HEK293 (cell line): ENCODE results near the gene AGXT.

Experiments used
- CTCF ChIA-PET: fragments of 350-600 bp; formaldehyde crosslinking; extraction: SDS; loops from one replicate; lab custom pipeline; 2021; ENCODE audit warnings: antibody characterized with exemption; lab: Yijun Ruan, JAX
- POLR2A ChIA-PET: fragments of 300-600 bp; formaldehyde crosslinking; extraction: SDS; loops from one replicate; lab custom pipeline; 2020; ENCODE audit warnings: antibody characterized with exemption, inconsistent platforms; lab: Yijun Ruan, JAX
- H3K27ac ChIP-seq: fragments of 200-500 bp; sonication (Bioruptor generic); 2 replicates; pipeline ENCODE4 v1.5.1; 2014; ENCODE audit warnings: low read depth, low read length, control low read depth, inconsistent platforms; ENCODE audit errors: extremely low read depth
- H3K36me3 ChIP-seq, 2 experiments: fragments of 200-500 bp in 1 of 2; sonication (Bioruptor generic) in 1 of 2; 1 replicate in 1 of 2; 2 replicates in 1 of 2; pipeline ENCODE4 v1.5.1; 2014 to 2017; ENCODE audit warnings: inconsistent platforms in 2 of 2, low read length in 2 of 2; ENCODE audit not compliant: control insufficient read depth in 2 of 2, insufficient read depth in 1 of 2
- H3K4me1 ChIP-seq: fragments of 200-500 bp; sonication (Bioruptor generic); 2 replicates; pipeline ENCODE4 v1.5.1; 2014; ENCODE audit warnings: mild to moderate bottlenecking, low read length, inconsistent platforms; ENCODE audit not compliant: control insufficient read depth, insufficient read depth
- H3K4me3 ChIP-seq: 2 replicates; pipeline ENCODE4 v1.5.1; 2011; ENCODE audit warnings: low read depth, mild to moderate bottlenecking, control low read depth, low read length, moderate library complexity
- H3K9me3 ChIP-seq: fragments of 200-500 bp; sonication (Bioruptor generic); 2 replicates; pipeline ENCODE4 v1.5.1; 2014; ENCODE audit warnings: low read depth, low read length, inconsistent platforms; ENCODE audit not compliant: control insufficient read depth, insufficient read depth
- GLIS1 ChIP-seq: fragments of 450-650 bp; formaldehyde crosslinking; IDR thresholded peaks from 2 replicates; pipeline ENCODE4 v1.5.1; 2016; ENCODE audit warnings: missing biosample characterization, missing genetic modification characterization
- SALL2 ChIP-seq: fragments of 450-650 bp; formaldehyde crosslinking; IDR thresholded peaks from 2 replicates; pipeline ENCODE4 v1.5.0; 2017; ENCODE audit warnings: missing biosample characterization, mild to moderate bottlenecking, missing genetic modification characterization, borderline replicate concordance
- TCF7L2 ChIP-seq: IDR thresholded peaks from 2 replicates; pipeline ENCODE4 v1.6.1; 2011; ENCODE audit warnings: low read depth, mild to moderate bottlenecking, inconsistent platforms, low read length, moderate library complexity, borderline replicate concordance
- TRIM28 ChIP-seq: IDR thresholded peaks from 2 replicates; pipeline ENCODE4 v1.6.1; 2011; ENCODE audit warnings: low read length, control low read depth, borderline replicate concordance
- ZFP41 ChIP-seq: fragments of 450-650 bp; formaldehyde crosslinking; IDR thresholded peaks from 2 replicates; pipeline ENCODE4 v1.5.1; 2016; ENCODE audit warnings: missing biosample characterization, missing genetic modification characterization, borderline replicate concordance
- ZNF174 ChIP-seq: fragments of 450-650 bp; formaldehyde crosslinking; IDR thresholded peaks from 2 replicates; pipeline ENCODE4 v1.5.0; 2017; ENCODE audit warnings: missing biosample characterization, mild to moderate bottlenecking, missing genetic modification characterization
- ZNF214 ChIP-seq: fragments of 450-650 bp; formaldehyde crosslinking; IDR thresholded peaks from 2 replicates; pipeline ENCODE4 v1.5.1; 2017; ENCODE audit warnings: missing biosample characterization, mild to moderate bottlenecking, missing genetic modification characterization, borderline replicate concordance
- ZNF266 ChIP-seq: fragments of 450-650 bp; formaldehyde crosslinking; IDR thresholded peaks from 2 replicates; pipeline ENCODE4 v1.5.1; 2016; ENCODE audit warnings: missing biosample characterization, missing genetic modification characterization, low read depth
- ZNF302 ChIP-seq: fragments of 450-650 bp; formaldehyde crosslinking; IDR thresholded peaks from 2 replicates; pipeline ENCODE4 v1.5.1; 2016; ENCODE audit warnings: missing biosample characterization, missing genetic modification characterization, low read depth
- ZNF394 ChIP-seq: fragments of 450-650 bp; formaldehyde crosslinking; IDR thresholded peaks from 2 replicates; pipeline ENCODE4 v1.5.1; 2016; ENCODE audit warnings: missing biosample characterization, missing genetic modification characterization, mild to moderate bottlenecking, moderate library complexity, borderline replicate concordance
- ZNF473 ChIP-seq: fragments of 450-650 bp; formaldehyde crosslinking; IDR thresholded peaks from 2 replicates; pipeline ENCODE4 v1.5.1; 2017; ENCODE audit warnings: missing biosample characterization, missing genetic modification characterization
- ZNF658 ChIP-seq: fragments of 450-650 bp; formaldehyde crosslinking; IDR thresholded peaks from 2 replicates; pipeline ENCODE4; 2016; ENCODE audit warnings: missing biosample characterization, missing genetic modification characterization
- ZNF843 ChIP-seq: fragments of 450-650 bp; formaldehyde crosslinking; IDR thresholded peaks from 2 replicates; pipeline ENCODE4 v1.5.1; 2016; ENCODE audit warnings: missing biosample characterization, missing genetic modification characterization
- ZSCAN16 ChIP-seq: fragments of 450-650 bp; formaldehyde crosslinking; IDR thresholded peaks from 2 replicates; pipeline ENCODE4 v1.5.1; 2016; ENCODE audit warnings: missing biosample characterization, missing genetic modification characterization
- ZXDB ChIP-seq: fragments of 450-650 bp; formaldehyde crosslinking; IDR thresholded peaks from 2 replicates; pipeline ENCODE4 v1.5.1; 2016; ENCODE audit warnings: missing biosample characterization, missing genetic modification characterization
- TF ChIP-seq, protein P1 (sequence below): fragments of 450-650 bp; formaldehyde crosslinking; IDR thresholded peaks from 2 replicates; pipeline ENCODE4 v1.5.1; 2016; ENCODE audit warnings: missing biosample characterization, missing genetic modification characterization
- TF ChIP-seq, protein P2 (sequence below): fragments of 450-650 bp; formaldehyde crosslinking; conservative IDR thresholded peaks from 2 replicates; pipeline ENCODE4 v1.5.1; 2016; ENCODE audit warnings: low read depth, missing biosample characterization, missing genetic modification characterization

Gene AGXT

GRCh38 chr2:240832205-240832727 lies 36.4 kb upstream of the AGXT start (continued):
- TF ChIP-seq ZNF214 (tag by site-specific recombination) (no peak), ZSCAN16 (tag by site-specific recombination) (no peak), ZNF174 (tag by site-specific recombination) (no peak), ZXDB (tag by site-specific recombination) (0 out of 2 replicates have a peak, but pooled peaks have one; percentile 58), TRIM28 (no peak), ZNF843 (tag by site-specific recombination) (no peak), ZNF658 (no peak)

- no peaks in the 10 kb centered on the region for H3K9me3 ChIP-seq
- CTCF ChIA-PET, result no interaction called here
- TF ChIP-seq ZNF302 (tag by site-specific recombination), result no peak
- no peak for TF ChIP-seq ZNF394
- TF ChIP-seq, protein P1, sequence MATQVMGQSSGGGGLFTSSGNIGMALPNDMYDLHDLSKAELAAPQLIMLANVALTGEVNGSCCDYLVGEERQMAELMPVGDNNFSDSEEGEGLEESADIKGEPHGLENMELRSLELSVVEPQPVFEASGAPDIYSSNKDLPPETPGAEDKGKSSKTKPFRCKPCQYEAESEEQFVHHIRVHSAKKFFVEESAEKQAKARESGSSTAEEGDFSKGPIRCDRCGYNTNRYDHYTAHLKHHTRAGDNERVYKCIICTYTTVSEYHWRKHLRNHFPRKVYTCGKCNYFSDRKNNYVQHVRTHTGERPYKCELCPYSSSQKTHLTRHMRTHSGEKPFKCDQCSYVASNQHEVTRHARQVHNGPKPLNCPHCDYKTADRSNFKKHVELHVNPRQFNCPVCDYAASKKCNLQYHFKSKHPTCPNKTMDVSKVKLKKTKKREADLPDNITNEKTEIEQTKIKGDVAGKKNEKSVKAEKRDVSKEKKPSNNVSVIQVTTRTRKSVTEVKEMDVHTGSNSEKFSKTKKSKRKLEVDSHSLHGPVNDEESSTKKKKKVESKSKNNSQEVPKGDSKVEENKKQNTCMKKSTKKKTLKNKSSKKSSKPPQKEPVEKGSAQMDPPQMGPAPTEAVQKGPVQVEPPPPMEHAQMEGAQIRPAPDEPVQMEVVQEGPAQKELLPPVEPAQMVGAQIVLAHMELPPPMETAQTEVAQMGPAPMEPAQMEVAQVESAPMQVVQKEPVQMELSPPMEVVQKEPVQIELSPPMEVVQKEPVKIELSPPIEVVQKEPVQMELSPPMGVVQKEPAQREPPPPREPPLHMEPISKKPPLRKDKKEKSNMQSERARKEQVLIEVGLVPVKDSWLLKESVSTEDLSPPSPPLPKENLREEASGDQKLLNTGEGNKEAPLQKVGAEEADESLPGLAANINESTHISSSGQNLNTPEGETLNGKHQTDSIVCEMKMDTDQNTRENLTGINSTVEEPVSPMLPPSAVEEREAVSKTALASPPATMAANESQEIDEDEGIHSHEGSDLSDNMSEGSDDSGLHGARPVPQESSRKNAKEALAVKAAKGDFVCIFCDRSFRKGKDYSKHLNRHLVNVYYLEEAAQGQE (tag by site-specific recombination), result no peak
- TF ChIP-seq ZFP41 (tag by site-specific recombination), result no peak
- no peak for TF ChIP-seq GLIS1
- TF ChIP-seq, protein P2, sequence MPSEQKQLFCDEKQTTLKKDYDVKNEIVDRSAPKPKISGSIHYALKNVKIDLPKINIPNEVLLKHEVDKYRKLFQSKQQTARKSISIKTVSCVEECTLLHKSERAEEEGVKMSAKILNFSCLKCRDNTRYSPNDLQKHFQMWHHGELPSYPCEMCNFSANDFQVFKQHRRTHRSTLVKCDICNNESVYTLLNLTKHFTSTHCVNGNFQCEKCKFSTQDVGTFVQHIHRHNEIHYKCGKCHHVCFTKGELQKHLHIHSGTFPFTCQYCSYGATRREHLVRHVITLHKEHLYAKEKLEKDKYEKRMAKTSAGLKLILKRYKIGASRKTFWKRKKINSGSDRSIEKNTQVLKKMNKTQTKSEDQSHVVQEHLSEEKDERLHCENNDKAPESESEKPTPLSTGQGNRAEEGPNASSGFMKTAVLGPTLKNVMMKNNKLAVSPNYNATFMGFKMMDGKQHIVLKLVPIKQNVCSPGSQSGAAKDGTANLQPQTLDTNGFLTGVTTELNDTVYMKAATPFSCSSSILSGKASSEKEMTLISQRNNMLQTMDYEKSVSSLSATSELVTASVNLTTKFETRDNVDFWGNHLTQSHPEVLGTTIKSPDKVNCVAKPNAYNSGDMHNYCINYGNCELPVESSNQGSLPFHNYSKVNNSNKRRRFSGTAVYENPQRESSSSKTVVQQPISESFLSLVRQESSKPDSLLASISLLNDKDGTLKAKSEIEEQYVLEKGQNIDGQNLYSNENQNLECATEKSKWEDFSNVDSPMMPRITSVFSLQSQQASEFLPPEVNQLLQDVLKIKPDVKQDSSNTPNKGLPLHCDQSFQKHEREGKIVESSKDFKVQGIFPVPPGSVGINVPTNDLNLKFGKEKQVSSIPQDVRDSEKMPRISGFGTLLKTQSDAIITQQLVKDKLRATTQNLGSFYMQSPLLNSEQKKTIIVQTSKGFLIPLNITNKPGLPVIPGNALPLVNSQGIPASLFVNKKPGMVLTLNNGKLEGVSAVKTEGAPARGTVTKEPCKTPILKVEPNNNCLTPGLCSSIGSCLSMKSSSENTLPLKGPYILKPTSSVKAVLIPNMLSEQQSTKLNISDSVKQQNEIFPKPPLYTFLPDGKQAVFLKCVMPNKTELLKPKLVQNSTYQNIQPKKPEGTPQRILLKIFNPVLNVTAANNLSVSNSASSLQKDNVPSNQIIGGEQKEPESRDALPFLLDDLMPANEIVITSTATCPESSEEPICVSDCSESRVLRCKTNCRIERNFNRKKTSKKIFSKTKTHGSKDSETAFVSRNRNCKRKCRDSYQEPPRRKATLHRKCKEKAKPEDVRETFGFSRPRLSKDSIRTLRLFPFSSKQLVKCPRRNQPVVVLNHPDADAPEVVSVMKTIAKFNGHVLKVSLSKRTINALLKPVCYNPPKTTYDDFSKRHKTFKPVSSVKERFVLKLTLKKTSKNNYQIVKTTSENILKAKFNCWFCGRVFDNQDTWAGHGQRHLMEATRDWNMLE (tag by site-specific recombination), result no peak
- TF ChIP-seq ZNF266 (tag by site-specific recombination), result no peak
- TF ChIP-seq SALL2, result no peak
- no peak for TF ChIP-seq ZNF473 (tag by site-specific recombination)
- TF ChIP-seq TCF7L2, result no peak
- H3K4me1 ChIP-seq, result peaks cover 2% of the 10 kb centered on the region; the same call in 1 of the 2 replicates
- no peak overlapping the region for H3K4me3 ChIP-seq
- H3K27ac ChIP-seq, result no peak overlapping the region
- POLR2A ChIA-PET, result no interaction called here
- no peaks in the 10 kb centered on the region for H3K36me3 ChIP-seq
Observed at GRCh38 chr2:240832921-240833494, 35.6 kb upstream of the AGXT start.
